GM12878 (cell line): ENCODE data around the gene CACNA1D. TPM values are rescaled to one million over a fixed set of nuclear protein-coding genes. Genes with fewer than 3 reads are reported as not detected.

Source experiments
- ATAC-seq: fragments of 200-7000 bp; cut with Tn5 transposase; 3 replicates; pipeline ENCODE4 v1.9.1; 2020; ENCODE audit warnings: mild to moderate bottlenecking, moderate library complexity
- BruUV-seq: library from RNA; stranded (reverse); fragments of 400-500 nt; replicated peaks from 2 replicates; lab custom pipeline; 2021; lab: Mats Ljungman, UMichigan
- CTCF ChIA-PET: fragments of 300-600 bp; sonication (Branson Sonifier 250); formaldehyde crosslinking; extraction: SDS; loops from one replicate; lab custom pipeline; 2021; ENCODE audit warnings: inconsistent platforms; lab: Yijun Ruan, JAX
- POLR2A ChIA-PET: fragments of 350-600 bp; formaldehyde crosslinking; extraction: SDS; loops from one replicate; lab custom pipeline; 2021; ENCODE audit warnings: inconsistent platforms; lab: Charles Lee
- RAD21 ChIA-PET: fragments of 300-600 bp; sonication (Branson Sonifier 250); formaldehyde crosslinking; loops from one replicate; lab custom pipeline; 2023; ENCODE audit warnings: antibody characterized with exemption; ENCODE audit not compliant: unreplicated experiment; lab: Charles Lee
- SMC1A ChIA-PET: fragments of 300-600 bp; sonication (Branson Sonifier 250); formaldehyde crosslinking; loops from one replicate; lab custom pipeline; 2023; ENCODE audit not compliant: unreplicated experiment, uncharacterized antibody; lab: Charles Lee
- DNase-seq: peaks from one replicate; pipeline ENCODE4 v3.0.0-alpha.2; 2011; ENCODE audit warnings: low read depth, low spot score
- FAIRE-seq: peaks from 3 replicates; lab custom pipeline; 2011; peaks lifted over from hg19 to GRCh38; lab: Jason Lieb, UNC
- H2AFZ ChIP-seq: 2 replicates; pipeline ENCODE4 v1.6.0; 2011; ENCODE audit warnings: low read depth, low read length, control low read depth; ENCODE audit not compliant: control insufficient read depth
- H3K27ac ChIP-seq: 2 replicates; pipeline ENCODE4 v1.5.1; 2011; ENCODE audit warnings: control low read depth; ENCODE audit not compliant: control insufficient read depth, insufficient read depth
- H3K27me3 ChIP-seq, 2 experiments: replicated peaks in 1 of 2; 2 replicates each; pipeline versions ENCODE4 v1.6.0 to v1.6.1; 2011; ENCODE audit warnings: low read length in 1 of 2; ENCODE audit not compliant: control insufficient read depth in 2 of 2, insufficient read depth in 2 of 2
- H3K36me3 ChIP-seq, 2 experiments: 2 replicates each; pipeline ENCODE4 v1.5.1; 2011; ENCODE audit warnings: low read length in 1 of 2; ENCODE audit not compliant: control insufficient read depth in 2 of 2, insufficient read depth in 2 of 2
- H3K4me1 ChIP-seq: 2 replicates; pipeline ENCODE4 v1.6.1; 2011; ENCODE audit warnings: mild to moderate bottlenecking, low read length, moderate library complexity, mixed read lengths; ENCODE audit not compliant: control insufficient read depth, insufficient read depth
- H3K4me2 ChIP-seq: 2 replicates; pipeline ENCODE4 v1.6.0; 2011; ENCODE audit warnings: control low read depth; ENCODE audit not compliant: control insufficient read depth, insufficient read depth
- H3K4me3 ChIP-seq: fragments of 200-600 bp; sonication (generic); 2 replicates; pipeline ENCODE4 v1.5.1; 2016
- H3K79me2 ChIP-seq: 2 replicates; pipeline ENCODE4 v1.6.0; 2011; ENCODE audit warnings: low read length; ENCODE audit not compliant: control insufficient read depth, insufficient read depth
- H3K9ac ChIP-seq: 2 replicates; pipeline ENCODE4 v1.8.0; 2011; ENCODE audit warnings: low read length, control low read depth, mixed read lengths; ENCODE audit not compliant: control insufficient read depth, insufficient read depth
- H3K9me3 ChIP-seq: replicated peaks from 3 replicates; pipeline ENCODE4 v1.5.1; 2011; ENCODE audit warnings: mild to moderate bottlenecking, low read length; ENCODE audit not compliant: control insufficient read depth, insufficient read depth
- H4K20me1 ChIP-seq: 2 replicates; pipeline ENCODE4 v1.6.0; 2011; ENCODE audit not compliant: control insufficient read depth, insufficient read depth
- BACH1 ChIP-seq: fragments of 450-650 bp; IDR thresholded peaks from 2 replicates; pipeline ENCODE4 v1.6.1; 2017; ENCODE audit warnings: mild to moderate bottlenecking, borderline replicate concordance
- DPF2 ChIP-seq: fragments of 450-650 bp; IDR thresholded peaks from 2 replicates; pipeline ENCODE4 v1.6.1; 2017; ENCODE audit warnings: mild to moderate bottlenecking
- HCFC1 ChIP-seq: fragments of 150-350 bp; IDR thresholded peaks from 2 replicates; pipeline ENCODE4 v1.6.1; 2014; ENCODE audit warnings: low read length
- IKZF1 ChIP-seq: fragments of 450-650 bp; conservative IDR thresholded peaks from 2 replicates; pipeline ENCODE4 v1.6.1; 2017; ENCODE audit warnings: antibody characterized with exemption, mild to moderate bottlenecking
- IRF3 ChIP-seq: fragments of 450-650 bp; IDR thresholded peaks from 2 replicates; pipeline ENCODE4 v1.6.1; 2014; ENCODE audit warnings: mild to moderate bottlenecking
- SIN3A ChIP-seq: IDR thresholded peaks from 2 replicates; pipeline ENCODE4 v1.6.1; 2012; ENCODE audit warnings: low read depth, low read length, improper control_type of control experiment
- SUPT20H ChIP-seq: IDR thresholded peaks from 2 replicates; pipeline ENCODE4 v1.6.1; 2011; ENCODE audit warnings: low read depth, mild to moderate bottlenecking, low read length, moderate library complexity, borderline replicate concordance; ENCODE audit not compliant: control insufficient read depth
- ZNF592 ChIP-seq: fragments of 450-650 bp; IDR thresholded peaks from 2 replicates; pipeline ENCODE4 v1.6.1; 2017; ENCODE audit warnings: mild to moderate bottlenecking, moderate library complexity
- ZNF622 ChIP-seq: fragments of 450-650 bp; IDR thresholded peaks from 2 replicates; pipeline ENCODE4 v1.6.1; 2017; ENCODE audit warnings: mild to moderate bottlenecking, inconsistent platforms
- WGBS: methylation state at CpG from one replicate; pipeline ENCODE4 v1.1.6; 2016; ENCODE audit warnings: low lambda C conversion rate; ENCODE audit not compliant: insufficient replicate concordance, insufficient coverage; ENCODE audit errors: missing lambda C conversion rate; 5-methylcytosine and 5-hydroxymethylcytosine counted together
- in situ Hi-C: fragments of 300-500 bp; cut with MboI; formaldehyde crosslinking; loops from 9 replicates; pipeline ENCODE4 v1.14.3; 2018; ENCODE audit warnings: mixed read lengths
- intact Hi-C: fragments of 100-400 bp; cut with micrococcal nuclease; formaldehyde crosslinking; loops from one replicate; pipeline ENCODE4 v1.14.2; 2022; ENCODE audit not compliant: unreplicated experiment
- polyA plus RNA-seq, 11 experiments: library from polyadenylated mRNA; depleted of rRNA in 4 of 11; unstranded in 6 of 11; stranded (reverse) in 5 of 11; fragments of >200 nt; fragmentation: Nextera tagmentation in 4 of 11; fragmentation: Illumina TruSeq in 1 of 11; extraction: Ambion mirVana in 4 of 11; extraction: Trizol in 1 of 11; gene quantifications; 1 replicate in 1 of 11; 2 replicates in 10 of 11; pipeline versions ENCODE4 v1.2.1 to v1.2.3, GENCODE V29; 2011 to 2016; ENCODE audit warnings: inconsistent platforms in 2 of 11, missing spikeins in 2 of 11, low read depth in 1 of 11
- total RNA-seq, 4 experiments: library from RNA; depleted of rRNA in 3 of 4; stranded (reverse); fragments of >200 nt in 3 of 4; fragmentation: Illumina TruSeq in 1 of 4; extraction: Trizol in 1 of 4; gene quantifications; 2 replicates each; pipeline versions ENCODE4 v1.2.1 to v1.2.3, GENCODE V29; 2013 to 2021

Gene CACNA1D
- total and polyA plus RNA-seq, 10 of the 15 experiments (the other 5 are each of a cell fraction or from before 2014, with no cell fraction given), result 0.21 to 24.4 (median 1.6) TPM

GRCh38 chr3:53753518-53754183, 259.2 kb downstream of the CACNA1D start (continued):
- TF ChIP-seq SUPT20H (no peak), IRF3 (no peak), HCFC1 (no peak), BACH1 (peak; percentile 98), IKZF1 (no peak)

GRCh38 chr3:53754325-53754724, 259.9 kb downstream of the CACNA1D start:
- CTCF ChIA-PET, result no interaction called here
- BruUV-seq, result no TSS peak
- no peak for ATAC-seq
- Histone ChIP-seq H3K79me2 (no peaks in the 10 kb centered on the region), H3K9me3 (no peaks in the 10 kb centered on the region), H3K27ac (peak overlapping the region; percentile 15; the same call in 1 of the 2 replicates), H3K4me2 (peak overlapping the region; percentile 39; the same call in 1 of the 2 replicates), H3K4me1 (peaks cover 45% of the 10 kb centered on the region), H2AFZ (peak overlapping the region; percentile 74), H3K27me3 (no peaks in the 10 kb centered on the region), H3K4me3 (no peak overlapping the region), H4K20me1 (no peaks in the 10 kb centered on the region), H3K9ac (no peak overlapping the region), H3K36me3 (no peaks in the 10 kb centered on the region)
- no peak for DNase-seq
- no peak for TF ChIP-seq SIN3A
- TF ChIP-seq ZNF622, result no peak
- no peak for TF ChIP-seq DPF2
- no peak for TF ChIP-seq ZNF592
- POLR2A ChIA-PET, result no interaction called here
- intact Hi-C loops, result no loop called here
- no peak for FAIRE-seq
- RAD21 ChIA-PET, result interaction anchor here (0.6 kb wide), 1 partner anchor 1718 kb away, joined by 4 read pairs; no protein-coding TSS in a partner anchor
- SMC1A ChIA-PET, result interaction anchor here (0.7 kb wide), 1 partner anchor 21 kb away, joined by 4 read pairs; no protein-coding TSS in a partner anchor
- 98% methylated on average over 9 of the region's 9 CpGs for WGBS
- in situ Hi-C loops, result no loop called here
